GM19240 (cell line): Measurements from ENCODE around the gene GGTLC3.
"Not testable (repeated sequence)": the region's sequence is repeated elsewhere in the genome, so short reads cannot be mapped to it uniquely, and the experiment has no call there.

Source experiments
- DNase-seq: peaks from one replicate; pipeline ENCODE4 v3.0.0; 2011; ENCODE audit warnings: low spot score; ENCODE audit not compliant: insufficient read length

Gene GGTLC3

DNA sequence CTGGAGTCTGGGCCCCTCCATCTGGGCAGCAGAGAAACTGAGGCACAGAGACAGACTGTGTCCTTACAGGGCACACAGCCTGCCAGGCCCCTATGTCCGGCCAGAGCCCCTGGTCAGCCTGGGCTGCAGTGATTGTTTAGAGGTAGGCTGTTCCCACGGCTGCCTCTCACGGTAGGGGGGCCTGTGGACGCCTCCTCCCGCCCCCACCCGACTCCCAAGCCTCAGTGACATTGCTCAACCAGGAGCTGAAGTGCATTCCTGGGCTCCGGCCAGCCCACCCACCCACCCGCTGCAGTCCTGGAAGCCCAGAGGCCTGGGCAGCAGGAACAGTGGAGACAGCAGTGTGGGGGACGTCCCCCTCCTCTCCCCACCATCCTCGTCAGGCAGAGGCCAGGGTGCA is 4.5 kb downstream of the GGTLC3 start:
- not testable (repeated sequence) for DNase-seq

DNA sequence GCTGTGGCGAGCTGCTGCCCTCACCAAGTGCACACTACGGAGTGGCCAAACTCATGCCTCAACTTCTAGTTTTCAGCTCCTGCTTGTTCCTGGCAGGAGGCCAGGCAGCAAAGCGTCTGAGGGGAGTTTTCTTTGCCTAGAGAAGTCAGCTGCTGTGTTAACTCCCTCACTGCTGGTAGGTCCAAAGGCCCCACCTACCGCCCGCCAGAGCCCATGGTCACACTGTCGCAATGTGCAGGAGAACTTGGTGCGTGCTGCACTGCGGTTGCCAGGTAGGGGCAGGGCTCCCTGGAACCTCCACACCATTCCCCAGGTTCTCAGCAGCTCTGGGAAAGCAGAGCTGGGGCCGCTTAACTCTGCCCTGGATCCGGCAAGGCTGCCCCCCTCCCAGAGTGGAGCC is 5.6 kb downstream of the GGTLC3 start:
- DNase-seq: not testable (repeated sequence)

DNA sequence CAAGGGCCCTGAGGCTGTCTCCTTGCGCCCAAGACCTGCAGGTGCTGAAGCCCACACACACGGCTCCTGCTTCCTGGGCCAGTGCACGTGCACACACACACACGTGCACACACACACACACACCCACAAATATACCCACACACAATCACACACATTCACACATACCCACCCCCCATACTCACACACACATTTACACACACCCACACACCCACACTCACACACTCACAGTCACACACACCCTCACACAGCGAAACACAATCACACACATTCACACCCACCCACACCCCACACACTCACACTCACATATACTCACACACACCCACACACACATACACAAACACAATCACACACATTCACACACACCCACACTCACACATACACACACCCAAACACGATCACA is 6.6 kb downstream of the GGTLC3 start:
- not testable (repeated sequence) for DNase-seq

DNA sequence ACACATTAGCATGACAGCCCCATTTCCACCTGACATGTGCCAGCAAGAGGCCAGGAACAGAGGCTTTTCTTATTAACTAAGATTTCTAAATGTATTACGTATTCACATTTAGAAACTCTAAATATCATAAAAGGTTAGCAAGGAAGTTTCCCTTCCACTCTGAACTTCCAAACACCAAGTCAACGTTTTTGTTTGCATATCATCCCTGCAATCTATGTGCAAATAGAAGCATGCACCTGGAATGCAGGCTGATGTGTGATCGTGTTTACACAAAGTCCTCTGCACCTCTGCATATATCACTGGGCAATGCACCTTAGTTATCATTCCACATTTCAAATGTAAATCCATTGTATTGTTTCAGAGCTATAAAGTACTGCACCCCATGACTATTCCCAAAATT is 21.7 kb downstream of the GGTLC3 start:
- DNase-seq: not testable (repeated sequence)
